ENCODE data around the gene CPPED1.
"Not testable (repeated sequence)": the region's sequence is repeated elsewhere in the genome, so short reads cannot be mapped to it uniquely, and the experiment has no call there.

The CPPED1 gene

DNA sequence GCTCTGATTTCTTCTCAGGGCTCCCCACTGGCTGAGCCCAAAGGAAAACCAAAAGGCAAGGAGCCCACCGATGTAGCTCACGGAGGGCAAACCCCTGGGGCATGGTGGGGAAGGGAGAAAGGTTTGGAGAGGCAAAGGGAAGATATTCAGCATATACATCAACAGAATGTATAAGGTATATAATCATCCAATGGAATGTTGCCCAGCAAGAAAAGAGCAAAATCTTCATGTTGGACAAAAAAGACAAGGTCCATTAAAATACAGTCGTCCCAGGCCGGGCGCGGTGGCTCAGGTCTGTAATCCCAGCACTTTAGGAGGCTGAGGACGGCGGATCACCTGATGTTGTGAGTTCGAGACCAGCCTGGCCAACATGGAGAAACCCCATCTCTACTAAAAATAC, 1.6 kb downstream of the CPPED1 start:
- no peak for DNase-seq (ENCODE audit: low read depth in 3 of 3)

GRCh38 chr16:12801511-12802042, 2.1 kb downstream of the CPPED1 start:
- no peak for DNase-seq (ENCODE audit: low read depth in 3 of 3)

DNA sequence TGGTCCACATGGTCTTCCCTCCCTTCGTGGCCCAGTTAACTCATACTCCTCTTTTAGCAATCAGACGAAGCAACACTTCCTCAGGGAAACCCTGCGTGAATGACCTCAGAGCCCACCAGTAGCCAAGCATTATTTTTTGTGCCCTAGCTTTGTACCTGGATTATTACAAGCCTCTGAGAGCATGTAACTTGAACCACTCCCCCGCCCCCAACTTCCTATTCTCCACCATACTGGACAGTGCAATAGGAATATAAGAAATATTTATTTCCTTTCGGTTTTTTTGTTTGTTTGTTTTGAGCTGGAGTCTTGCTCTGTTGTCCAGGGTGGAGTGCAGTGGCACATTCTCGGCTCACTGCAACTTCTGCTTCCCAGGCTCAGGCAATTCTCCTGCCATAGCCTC, 2.9 kb downstream of the CPPED1 start:
- no peak for DNase-seq (ENCODE audit: low read depth in 3 of 3)

GRCh38 chr16:12799996-12800395, 3.7 kb downstream of the CPPED1 start:
- not testable (repeated sequence) for DNase-seq (ENCODE audit: low read depth in 3 of 3)

GRCh38 chr16:12798846-12799245, 4.8 kb downstream of the CPPED1 start:
- no peak for DNase-seq (ENCODE audit: low read depth in 3 of 3)

DNA sequence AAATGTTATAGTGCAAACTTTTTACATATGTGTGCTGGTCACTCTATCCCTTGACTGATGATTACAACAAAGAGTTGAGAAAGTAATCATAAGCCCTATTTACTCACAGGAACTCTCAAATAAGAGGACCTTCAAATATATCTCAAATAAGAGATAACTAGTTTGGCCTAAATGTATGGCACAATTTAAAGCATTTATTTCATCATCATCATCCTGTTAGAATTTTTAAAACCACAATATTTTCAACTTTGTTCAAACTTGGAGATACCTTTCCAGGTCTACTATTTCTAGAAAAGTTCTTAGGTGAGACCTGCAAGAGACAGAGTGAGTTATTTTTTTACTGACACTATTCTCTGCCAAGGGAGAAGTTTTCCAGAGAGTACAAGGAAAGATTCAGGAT, 5.5 kb downstream of the CPPED1 start:
- no peak for DNase-seq (ENCODE audit: low read depth in 3 of 3)

- no peak for DNase-seq (ENCODE audit: low read depth in 3 of 3)
Measured at GRCh38 chr16:12796498-12796897, 7.2 kb downstream of the CPPED1 start.

DNA sequence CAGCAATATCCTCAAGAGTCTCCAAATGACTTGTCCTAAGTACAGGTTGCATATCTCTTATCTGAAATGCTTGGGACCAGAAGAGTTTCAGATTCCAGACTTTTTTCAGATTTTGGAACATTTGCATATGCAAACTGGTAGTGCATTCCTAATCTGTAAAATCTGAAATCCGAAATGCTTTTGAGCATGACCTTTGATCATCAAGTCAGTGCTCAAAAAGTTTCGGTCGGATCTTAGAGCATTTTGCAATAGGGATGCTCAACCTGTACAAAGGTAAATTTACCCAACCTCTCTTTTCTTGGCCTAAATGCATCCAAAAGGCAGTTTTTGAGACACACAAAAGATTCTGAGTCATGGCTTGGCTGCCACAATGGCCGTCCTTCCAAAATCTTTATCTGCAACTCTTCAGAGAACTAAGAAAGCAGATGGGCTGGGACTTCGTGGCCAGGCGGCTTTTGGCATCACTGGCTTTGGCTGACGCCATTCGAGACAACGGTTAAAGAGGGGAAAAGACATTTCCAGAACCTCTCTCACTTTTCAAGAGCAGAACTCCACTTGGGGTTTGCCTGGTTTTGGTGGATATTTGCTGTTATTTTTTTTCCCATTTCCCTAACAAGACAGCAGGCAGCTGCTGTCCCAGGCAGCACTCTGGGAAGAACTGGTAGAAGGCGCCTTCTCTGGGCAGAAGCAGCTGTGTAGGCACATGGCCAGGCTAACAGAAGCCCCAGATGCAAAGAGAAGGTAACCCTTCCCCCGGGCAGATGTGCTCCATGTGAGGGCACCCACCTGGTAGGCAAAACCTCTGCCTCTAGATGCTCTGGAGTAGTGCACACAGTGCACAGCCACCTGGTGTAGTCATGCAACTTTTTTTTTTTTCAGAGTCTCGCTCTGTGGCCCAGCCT, 8.9 kb downstream of the CPPED1 start:
- DNase-seq (ENCODE audit: low read depth in 3 of 3): no peak

DNA sequence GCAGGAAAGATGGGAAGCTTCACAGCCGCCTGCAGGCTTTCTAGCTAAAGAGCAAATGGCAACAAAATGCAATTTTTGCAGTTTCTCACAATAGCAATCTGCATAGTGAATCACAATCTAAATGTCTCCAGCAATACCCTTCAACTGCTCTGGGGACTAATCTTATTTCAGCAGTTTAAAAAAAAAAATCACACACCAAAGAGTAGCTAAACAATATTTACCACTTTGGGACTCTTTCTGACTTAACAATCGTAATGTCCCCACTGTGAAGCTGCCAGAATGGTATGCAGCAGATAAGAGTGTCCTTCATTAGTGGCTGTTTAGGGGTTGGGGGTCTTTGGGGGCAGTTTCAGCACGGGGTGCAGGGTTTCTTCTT, 9.8 kb downstream of the CPPED1 start:
- no peak for DNase-seq (ENCODE audit: low read depth in 3 of 3)

DNA sequence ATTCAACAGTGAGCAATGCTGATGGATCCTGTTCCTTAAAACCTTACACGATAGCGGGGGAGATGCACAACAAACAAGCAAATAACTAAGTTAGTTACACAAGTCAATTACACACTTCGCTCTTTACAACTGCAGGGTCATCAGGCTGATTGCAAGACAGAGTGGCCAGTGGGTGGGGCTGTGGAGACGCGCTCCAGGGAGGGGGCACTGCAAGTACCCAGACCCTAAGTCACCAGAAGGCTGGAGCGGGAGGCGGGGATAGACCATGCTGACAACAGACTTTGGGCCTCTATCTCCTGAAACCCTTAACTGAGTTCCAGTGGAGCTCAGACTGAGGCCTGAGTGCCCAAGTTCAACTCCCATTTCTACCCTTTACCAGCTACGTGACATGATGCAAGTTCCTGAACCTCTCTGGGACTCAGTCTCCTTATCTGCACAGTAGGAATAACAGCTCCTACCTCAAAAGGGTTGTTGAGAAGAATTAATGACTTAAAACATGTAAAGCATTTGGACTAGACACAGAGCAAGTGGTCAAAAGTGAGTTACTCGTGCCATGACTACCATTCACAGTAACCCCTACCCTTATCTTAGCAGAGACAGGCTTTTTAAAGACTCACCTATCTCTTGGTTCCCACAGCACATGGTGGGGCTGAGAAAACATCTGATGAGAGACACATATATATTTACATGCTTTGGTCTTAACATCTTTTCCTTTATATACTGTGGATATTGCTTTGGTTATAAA, 10.4 kb downstream of the CPPED1 start:
- DNase-seq (ENCODE audit: low read depth in 3 of 3): no peak

DNA sequence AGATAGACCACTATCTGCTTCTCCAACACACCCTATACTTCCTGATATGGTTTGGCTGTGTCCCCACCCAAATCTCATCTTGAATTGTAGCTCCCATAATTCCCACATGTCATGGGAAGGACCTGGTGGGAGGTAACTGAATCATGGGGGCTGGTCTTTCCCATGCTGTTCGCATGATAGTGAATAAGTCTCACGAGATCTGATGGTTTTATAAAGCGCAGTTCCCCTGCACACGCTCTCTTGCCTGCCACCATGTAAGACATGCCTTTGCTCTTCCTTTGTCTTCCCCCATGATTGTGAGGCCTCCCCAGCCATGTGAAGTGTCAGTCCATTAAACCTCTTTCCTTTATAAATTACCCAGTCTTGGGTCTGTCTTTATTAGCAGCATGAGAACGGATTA, 11.2 kb downstream of the CPPED1 start:
- not testable (repeated sequence) for DNase-seq (ENCODE audit: low read depth in 3 of 3)

DNA sequence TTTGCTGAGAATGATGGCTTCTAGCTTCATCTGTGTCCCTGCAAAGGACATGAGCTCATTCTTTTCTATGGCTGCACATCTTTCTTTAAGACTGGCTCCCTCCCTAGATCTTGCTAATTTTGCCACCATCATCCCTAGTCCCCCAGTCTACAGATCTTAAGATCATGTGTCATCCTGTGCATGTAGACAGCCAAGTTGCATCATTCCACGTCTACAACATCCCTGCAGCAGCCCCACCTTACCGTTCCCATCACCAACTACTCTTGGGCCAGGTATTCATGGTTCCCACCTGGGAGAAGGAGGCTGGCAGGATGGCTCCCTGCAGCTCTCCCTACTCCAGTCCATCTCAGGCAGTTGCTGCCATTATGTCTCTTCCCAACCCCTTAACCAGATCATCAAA, 12.3 kb downstream of the CPPED1 start:
- no peak for DNase-seq (ENCODE audit: low read depth in 3 of 3)

GRCh38 chr16:12788758-12789157, 14.9 kb downstream of the CPPED1 start:
- DNase-seq (ENCODE audit: low read depth in 3 of 3): no peak

- DNase-seq (ENCODE audit: low read depth in 3 of 3): no peak
Measured at GRCh38 chr16:12786081-12786480, 17.6 kb downstream of the CPPED1 start.

- no peak for DNase-seq (ENCODE audit: low read depth in 3 of 3)
Measured at GRCh38 chr16:12784076-12784475, 19.6 kb downstream of the CPPED1 start.

DNA sequence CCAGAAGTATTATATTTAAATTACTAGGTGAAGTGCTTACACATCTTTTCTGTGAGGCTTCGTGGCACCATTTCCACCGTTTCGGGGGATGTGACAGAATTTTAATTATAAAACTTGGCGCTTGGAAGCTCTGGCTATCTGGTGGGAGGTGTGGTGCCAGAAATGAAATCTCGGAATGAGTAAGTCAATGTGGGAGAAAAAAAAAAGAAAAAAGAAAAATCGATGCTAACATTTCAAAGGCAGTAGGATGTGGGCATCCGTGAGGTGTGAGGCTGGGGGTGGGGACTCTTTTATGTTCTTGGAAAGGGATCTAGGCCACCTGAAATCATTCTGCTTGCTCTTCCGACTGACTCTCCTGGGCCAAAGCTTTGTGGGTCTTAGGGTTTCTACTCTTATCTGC, 21.9 kb downstream of the CPPED1 start:
- DNase-seq (ENCODE audit: low read depth in 3 of 3): no peak

- no peak for DNase-seq (ENCODE audit: low read depth in 3 of 3)
Measured at GRCh38 chr16:12780467-12780866, 23.2 kb downstream of the CPPED1 start.

DNA sequence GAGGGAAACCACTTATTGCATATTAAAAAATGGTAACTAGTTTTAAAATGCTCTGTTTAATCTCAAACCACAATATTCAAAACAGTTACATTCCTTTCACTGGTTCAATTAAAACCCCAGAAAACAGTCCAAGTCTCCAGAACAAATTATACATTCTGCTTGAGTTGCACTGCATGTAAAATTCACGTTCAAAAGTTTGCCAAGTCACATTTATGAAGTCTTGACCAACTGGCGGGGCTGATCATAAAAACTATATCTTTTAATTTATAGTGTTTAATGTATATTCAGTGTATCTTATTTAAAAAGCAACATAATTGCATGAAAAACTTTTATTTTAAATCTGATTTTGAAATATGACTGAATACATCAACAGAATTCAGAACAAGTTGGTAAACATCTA, 25.0 kb downstream of the CPPED1 start:
- DNase-seq (ENCODE audit: low read depth in 3 of 3): no peak

- no peak for DNase-seq (ENCODE audit: low read depth in 3 of 3)
Measured at GRCh38 chr16:12775656-12776236, 27.9 kb downstream of the CPPED1 start.

DNA sequence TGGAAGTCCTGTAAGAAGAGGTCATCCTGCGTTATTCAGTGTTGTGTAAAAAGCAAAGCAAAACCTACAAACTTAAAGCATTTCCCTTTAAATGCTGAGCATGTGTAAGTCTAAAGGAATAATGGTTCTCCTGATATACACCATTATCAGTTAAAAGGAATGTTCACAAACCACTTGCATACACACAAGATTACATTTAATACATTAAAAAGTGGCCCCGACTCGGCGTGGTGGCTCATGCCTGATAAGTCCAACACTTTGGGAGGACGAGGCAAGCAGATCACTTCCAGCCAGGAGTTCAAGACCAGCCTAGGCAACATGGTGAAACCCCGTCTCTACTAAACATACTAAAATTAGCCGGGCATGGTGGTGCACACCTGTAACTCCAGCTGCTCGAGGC, 30.5 kb downstream of the CPPED1 start:
- DNase-seq (ENCODE audit: low read depth in 3 of 3): no peak

GRCh38 chr16:12771341-12771798, 32.3 kb downstream of the CPPED1 start:
- no peak for DNase-seq (ENCODE audit: low read depth in 3 of 3)

GRCh38 chr16:12769525-12769924, 34.2 kb downstream of the CPPED1 start:
- DNase-seq (ENCODE audit: low read depth in 3 of 3): no peak

Measured in stimulated activated CD4-positive, alpha-beta T cell treated with anti-CD3 and anti-CD28 coated beads, TNF-alpha, amount 100 ng/mL, for 4 hours (primary cell).